SIG-M5 treated with dmso at 0.1 percent for 504 hours (cell line): ENCODE data around the gene MACC1.

Experiments used
- DNase-seq: peaks from one replicate; lab custom pipeline; 2025; ENCODE audit not compliant: unreplicated experiment; lab: John Stamatoyannopoulos, UW

The MACC1 gene

GRCh38 chr7:20217193-20217948, at the start of gene MACC1:
Gene MACC1 (minus strand): TSS chr7:20217384. CDS start chr7:20161862, 55,522 bp downstream.
- DNase-seq: peak; percentile 82

- no peak for DNase-seq
Observed at GRCh38 chr7:20264623-20265022, 47.4 kb upstream of the MACC1 start.

- no peak for DNase-seq
Observed at GRCh38 chr7:20260223-20260622, 43.0 kb upstream of the MACC1 start.

- no peak for DNase-seq
Observed at GRCh38 chr7:20257212-20257611, 40.0 kb upstream of the MACC1 start.

GRCh38 chr7:20249920-20250319, 32.7 kb upstream of the MACC1 start:
- no peak for DNase-seq

GRCh38 chr7:20249376-20249775, 32.2 kb upstream of the MACC1 start:
- DNase-seq: no peak

- no peak for DNase-seq
Observed at GRCh38 chr7:20246236-20246635, 29.1 kb upstream of the MACC1 start.

GRCh38 chr7:20244334-20245120, 27.3 kb upstream of the MACC1 start:
- no peak for DNase-seq

- DNase-seq: no peak
Observed at GRCh38 chr7:20241911-20242261, 24.7 kb upstream of the MACC1 start.

GRCh38 chr7:20241194-20241910, 24.2 kb upstream of the MACC1 start:
- DNase-seq: no peak

- no peak for DNase-seq
Observed at GRCh38 chr7:20240080-20240926, 23.1 kb upstream of the MACC1 start.

GRCh38 chr7:20238754-20239324, 21.7 kb upstream of the MACC1 start:
- DNase-seq: no peak

- DNase-seq: no peak
Observed at GRCh38 chr7:20238194-20238753, 21.1 kb upstream of the MACC1 start.

- DNase-seq: no peak
Observed at GRCh38 chr7:20237464-20238193, 20.4 kb upstream of the MACC1 start.

GRCh38 chr7:20236790-20237189, 19.6 kb upstream of the MACC1 start:
- no peak for DNase-seq

- no peak for DNase-seq
Observed at GRCh38 chr7:20236043-20236442, 18.9 kb upstream of the MACC1 start.

- no peak for DNase-seq
Observed at GRCh38 chr7:20235288-20235687, 18.1 kb upstream of the MACC1 start.

- DNase-seq: no peak
Observed at GRCh38 chr7:20233362-20233761, 16.2 kb upstream of the MACC1 start.

- no peak for DNase-seq
Observed at GRCh38 chr7:20232848-20233247, 15.7 kb upstream of the MACC1 start.
